Left cardiac atrium (tissue), 2 donors: ENCODE results near the gene TRPC1. TPM values are rescaled to one million over a fixed set of nuclear protein-coding genes. Genes with fewer than 3 reads are reported as not detected.

Source experiments
- total RNA-seq, 2 donors: library from RNA; stranded (reverse); fragmentation: NEBNext Ultra II Directional; extraction: Animal tissue kit (Norgen Biotek cat#: 25700); gene quantifications; one replicate each; pipeline ENCODE4 v1.2.1, GENCODE V29; 2021
- donor health status: DM: no; HTN: yes; CAD: no; lungs with severe emphysema.
- donor health status: DM: yes; HTN: yes; CAD: no.

TRPC1 gene
- total RNA-seq, 2 donors from 2014 or later, result 12.2 to 18.6 TPM

Other genes with a start within 250 kb of the TRPC1 start
- 10 to 100 TPM in 1 of 2 donors, 1 to 10 TPM in 1; 9.7 to 12.5 TPM for gene ATR, start 145.3 kb upstream of the TRPC1 start, total RNA-seq
- gene PLS1, start 127.6 kb upstream of the TRPC1 start, total RNA-seq, result 1 to 10 TPM; 1.5 to 2.9 TPM
- 100 to 1,000 TPM; 126 to 153 TPM for gene PCOLCE2, start 165.0 kb downstream of the TRPC1 start, total RNA-seq
- 1 to 10 TPM; 9.0 to 9.5 TPM for gene PAQR9, start 239.6 kb downstream of the TRPC1 start, total RNA-seq